KMS-11 (cell line): ENCODE data around the gene PCK2.
"Not testable (repeated sequence)": the region's sequence is repeated elsewhere in the genome, so short reads cannot be mapped to it uniquely, and the experiment has no call there.

Experiments used
- H2AFZ ChIP-seq: fragments of 200-600 bp; sonication (generic); 2 replicates; pipeline ENCODE4 v1.6.1; 2016; ENCODE audit warnings: antibody characterized with exemption, mixed run types, low read depth
- H3K27ac ChIP-seq: fragments of 200-600 bp; sonication (generic); 2 replicates; pipeline ENCODE4 v1.6.1; 2016; ENCODE audit warnings: mild to moderate bottlenecking, mixed run types
- H3K27me3 ChIP-seq: fragments of 200-600 bp; sonication (generic); 2 replicates; pipeline ENCODE4 v1.6.1; 2017; ENCODE audit warnings: mild to moderate bottlenecking, low read depth, mixed run types, moderate library complexity; ENCODE audit not compliant: insufficient read depth
- H3K36me3 ChIP-seq: fragments of 200-600 bp; sonication (generic); 2 replicates; pipeline ENCODE4 v1.6.1; 2017; ENCODE audit warnings: mild to moderate bottlenecking, mixed run types; ENCODE audit not compliant: insufficient read depth
- H3K4me1 ChIP-seq: fragments of 200-600 bp; sonication (generic); 2 replicates; pipeline ENCODE4 v1.6.1; 2016; ENCODE audit warnings: mild to moderate bottlenecking, low read depth, mixed run types; ENCODE audit not compliant: poor library complexity, severe bottlenecking
- H3K4me2 ChIP-seq: fragments of 200-600 bp; sonication (generic); 2 replicates; pipeline ENCODE4 v1.7.0; 2016; ENCODE audit warnings: mild to moderate bottlenecking, mixed run types
- H3K4me3 ChIP-seq: fragments of 200-600 bp; sonication (generic); IDR thresholded peaks from 2 replicates; pipeline ENCODE4 v1.6.1; 2017; ENCODE audit warnings: low read depth, low read length, mixed read lengths; ENCODE audit not compliant: insufficient read depth
- H3K79me2 ChIP-seq: fragments of 200-600 bp; sonication (generic); 2 replicates; pipeline ENCODE4 v1.6.1; 2016; ENCODE audit warnings: low read depth, mixed run types; ENCODE audit not compliant: insufficient read depth
- H3K9ac ChIP-seq: fragments of 200-600 bp; sonication (generic); 2 replicates; pipeline ENCODE4 v1.6.1; 2016; ENCODE audit warnings: mild to moderate bottlenecking, mixed run types
- H4K20me1 ChIP-seq: fragments of 200-600 bp; sonication (generic); 2 replicates; pipeline ENCODE4 v1.6.1; 2016; ENCODE audit warnings: mild to moderate bottlenecking, mixed run types; ENCODE audit not compliant: insufficient read depth
- CTCF ChIP-seq: fragments of 200-600 bp; sonication (generic); conservative IDR thresholded peaks from 2 replicates; pipeline ENCODE4 v1.6.1; 2017; ENCODE audit warnings: low read depth, mild to moderate bottlenecking, antibody characterized with exemption, low read length, moderate library complexity, mixed read lengths

The PCK2 gene

GRCh38 chr14:24100197-24100981 is 6.3 kb downstream of the PCK2 start:
- TF ChIP-seq CTCF = no peak
- Histone ChIP-seq H3K27me3 (no peaks in the 10 kb centered on the region), H3K36me3 (no peaks in the 10 kb centered on the region), H4K20me1 (no peaks in the 10 kb centered on the region), H3K4me2 (no peak overlapping the region), H2AFZ (no peak overlapping the region), H3K4me1 (peaks cover 3% of the 10 kb centered on the region), H3K27ac (no peak overlapping the region), H3K79me2 (no peaks in the 10 kb centered on the region), H3K4me3 (no peak overlapping the region), H3K9ac (no peak overlapping the region)

- no peak overlapping the region for H3K4me2 ChIP-seq
- no peaks in the 10 kb centered on the region for H3K79me2 ChIP-seq
- TF ChIP-seq CTCF = no peak
- no peaks in the 10 kb centered on the region for H4K20me1 ChIP-seq
- no peak overlapping the region for H3K27ac ChIP-seq
- H3K27me3 ChIP-seq = no peaks in the 10 kb centered on the region
- no peak overlapping the region for H2AFZ ChIP-seq
- no peaks in the 10 kb centered on the region for H3K36me3 ChIP-seq
- H3K4me3 ChIP-seq = no peak overlapping the region
- H3K4me1 ChIP-seq = no peaks in the 10 kb centered on the region
- no peak overlapping the region for H3K9ac ChIP-seq
These were observed 6.9 kb downstream of the PCK2 start for GRCh38 chr14:24100982-24101494.

GRCh38 chr14:24102357-24103048 is 8.4 kb downstream of the PCK2 start:
- Histone ChIP-seq H3K4me2 (no peak overlapping the region), H3K27me3 (no peaks in the 10 kb centered on the region), H3K4me3 (no peak overlapping the region), H3K4me1 (no peaks in the 10 kb centered on the region), H3K79me2 (no peaks in the 10 kb centered on the region), H3K9ac (no peak overlapping the region), H4K20me1 (no peaks in the 10 kb centered on the region), H3K27ac (no peak overlapping the region), H3K36me3 (no peaks in the 10 kb centered on the region), H2AFZ (no peak overlapping the region)
- TF ChIP-seq CTCF = no peak

GRCh38 chr14:24103451-24103850 is 9.3 kb downstream of the PCK2 start:
- no peak overlapping the region for H3K4me2 ChIP-seq
- no peaks in the 10 kb centered on the region for H3K36me3 ChIP-seq
- no peaks in the 10 kb centered on the region for H3K79me2 ChIP-seq
- H3K4me3 ChIP-seq = no peak overlapping the region
- no peaks in the 10 kb centered on the region for H4K20me1 ChIP-seq
- H3K4me1 ChIP-seq = peaks cover 3% of the 10 kb centered on the region
- no peak overlapping the region for H2AFZ ChIP-seq
- H3K27me3 ChIP-seq = no peaks in the 10 kb centered on the region
- TF ChIP-seq CTCF = no peak
- no peak overlapping the region for H3K27ac ChIP-seq
- no peak overlapping the region for H3K9ac ChIP-seq

- H3K4me2 ChIP-seq, H2AFZ ChIP-seq, H3K9ac ChIP-seq, H4K20me1 ChIP-seq, H3K4me3 ChIP-seq, H3K79me2 ChIP-seq, H3K27me3 ChIP-seq, H3K27ac ChIP-seq, H3K36me3 ChIP-seq: not testable (repeated sequence)
- H3K4me1 ChIP-seq = peaks cover 25% of the 10 kb centered on the region
These were observed 11.6 kb downstream of the PCK2 start for GRCh38 chr14:24105609-24106239.
